Uterus (tissue), 4 donors: Measurements from ENCODE around the gene NUDT3. TPM values are rescaled to one million over a fixed set of nuclear protein-coding genes. Genes with fewer than 3 reads are reported as not detected.
A peak's percentile ranks its signal among the peaks of the same experiment; 100 is the strongest.

Experiments
- DNase-seq, 2 donors: peaks; one replicate each; pipeline ENCODE4 v3.0.0-alpha.2; 2019 to 2020
- H3K27ac ChIP-seq, 2 donors: fragments of 200-600 bp; sonication (generic); 1 replicate in 1 of 2; 2 replicates in 1 of 2; pipeline ENCODE4 v1.5.1; 2016 to 2018
- H3K27me3 ChIP-seq, 2 donors: fragments of 200-600 bp; sonication (generic); one replicate each; pipeline ENCODE4 v1.5.1; 2018 to 2019; ENCODE audit warnings: control low read depth in 1 of 2
- H3K36me3 ChIP-seq, 2 donors: fragments of 200-600 bp; sonication (generic); one replicate each; pipeline ENCODE4 v1.5.1; 2019; ENCODE audit warnings: control low read depth in 1 of 2
- H3K4me1 ChIP-seq, 2 donors: fragments of 200-600 bp; sonication (generic); one replicate each; pipeline ENCODE4 v1.5.1; 2018 to 2019; ENCODE audit warnings: control low read depth in 1 of 2
- H3K4me3 ChIP-seq, 2 donors: fragments of 200-600 bp; sonication (generic); 1 replicate in 1 of 2; 2 replicates in 1 of 2; pipeline ENCODE4 v1.5.1; 2018 to 2019; ENCODE audit warnings: mild to moderate bottlenecking in 1 of 2
- H3K9me3 ChIP-seq, 2 donors: fragments of 200-600 bp; sonication (generic); one replicate each; pipeline ENCODE4 v1.5.1; 2019; ENCODE audit warnings: control low read depth in 1 of 2
- CTCF ChIP-seq, 4 experiments: fragments of 200-600 bp in 2 of 4; fragments of 450-650 bp in 2 of 4; sonication (generic) in 2 of 4; IDR thresholded peaks; one replicate each; pipeline ENCODE4 v1.5.1; 2016 to 2019; ENCODE audit warnings: antibody characterized with exemption in 4 of 4, mild to moderate bottlenecking in 2 of 4, moderate library complexity in 1 of 4
- POLR2A ChIP-seq, 2 donors: fragments of 450-650 bp; IDR thresholded peaks; one replicate each; pipeline ENCODE4 v1.6.1; 2016; ENCODE audit warnings: antibody characterized with exemption in 2 of 2, mild to moderate bottlenecking in 1 of 2, moderate library complexity in 1 of 2
- intact Hi-C: fragments of 100-400 bp; cut with DNase I; formaldehyde crosslinking; loops from one replicate; pipeline ENCODE4 v1.15.1; 2023; ENCODE audit warnings: low total_unique reads
- total RNA-seq, 4 donors: library from RNA; depleted of rRNA in 3 of 4; stranded (reverse); fragments of >200 nt in 3 of 4; gene quantifications; one replicate each; pipeline versions ENCODE4 v1.1.0 to v1.2.4, GENCODE V29; 2014 to 2023
- donor health status: DM: yes; HTN: yes; CAD: no.

Gene NUDT3
- total RNA-seq, 4 donors from 2014 or later: 15.6 to 58.8 (median 38.2) TPM

DNA sequence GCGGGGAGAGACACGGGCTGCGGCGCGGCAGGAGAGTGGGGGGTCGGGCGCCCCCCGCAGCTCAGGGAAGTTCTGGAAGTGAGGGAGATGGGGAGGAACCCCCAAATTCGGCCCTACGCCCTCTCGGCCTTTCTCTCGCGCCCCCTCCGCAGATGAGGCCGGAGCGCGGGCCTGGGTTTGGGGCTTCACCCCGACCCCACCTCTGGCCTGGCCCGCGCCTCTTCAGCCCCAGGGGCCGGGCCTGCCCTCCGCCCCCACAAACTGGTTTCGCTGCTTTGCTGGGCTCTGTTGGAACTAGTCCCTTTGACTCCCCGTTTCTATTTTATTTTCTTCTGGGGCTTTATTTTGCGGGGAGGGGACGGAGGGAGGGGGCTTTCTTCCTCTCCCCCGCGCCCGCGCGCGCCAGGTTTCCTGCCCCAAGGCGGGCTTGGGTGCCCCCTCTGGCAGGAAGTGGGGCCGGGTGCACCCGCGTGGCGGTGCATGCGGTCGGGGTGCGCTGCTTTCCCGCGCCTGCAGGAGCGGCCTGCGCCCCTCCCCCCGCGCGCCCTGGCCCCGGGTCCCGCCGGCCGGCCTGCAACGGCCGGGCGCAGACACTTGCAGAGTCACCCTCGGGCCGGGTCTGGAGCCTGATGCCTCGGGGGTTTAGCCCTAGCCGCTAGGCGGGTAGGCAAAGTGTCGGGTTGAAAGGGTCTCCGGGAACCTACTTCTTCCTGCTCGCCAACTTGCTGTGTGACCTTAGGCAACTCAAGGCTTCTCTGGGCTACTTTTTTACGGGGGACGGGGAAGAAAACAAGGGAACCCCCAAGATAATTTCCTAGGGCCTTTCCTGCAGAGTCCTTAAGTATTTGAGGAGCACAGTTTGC lies 154.5 kb downstream of the NUDT3 start:
- peak overlapping the region; percentile 38 to 47 for H3K4me3 ChIP-seq
- H3K4me1 ChIP-seq: peaks cover 0 to 6% of the 10 kb centered on the region in 2 donors
- H3K27ac ChIP-seq: peak overlapping the region; percentile 45 to 87
- DNase-seq: peak in 1 of 2 donors; percentile 35
- H3K27me3 ChIP-seq: no peaks in the 10 kb centered on the region
- TF ChIP-seq POLR2A (IDR thresholded peaks at IDR 0.05) (no peak), CTCF (IDR thresholded peaks at IDR 0.05) (peak in 1 of 4 experiments; percentile 44)
- H3K36me3 ChIP-seq: no peaks in the 10 kb centered on the region
- intact Hi-C loops: no loop called here
- H3K9me3 ChIP-seq: no peaks in the 10 kb centered on the region

DNA sequence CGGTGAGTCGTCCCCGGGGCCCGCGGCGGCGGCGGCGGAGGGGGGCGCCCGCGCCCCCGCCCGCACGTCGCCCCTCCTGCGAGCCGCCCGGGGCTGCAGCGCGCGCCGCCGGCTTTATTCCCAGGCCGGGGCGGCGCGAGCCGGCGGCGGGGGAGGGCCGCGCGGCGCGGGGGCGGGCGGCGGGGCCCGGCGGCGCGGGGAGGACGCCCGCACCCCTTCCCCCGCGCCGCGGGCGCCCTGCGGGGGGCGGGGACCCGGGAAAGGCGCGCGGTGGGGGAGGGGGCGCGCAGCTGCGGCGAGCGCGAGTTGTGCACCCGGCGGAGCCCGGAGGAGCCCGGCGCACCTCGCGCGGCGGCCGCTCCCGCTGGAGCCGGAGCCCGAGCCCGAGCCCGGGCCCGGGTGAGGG lies 155.2 kb downstream of the NUDT3 start:
- H3K4me1 ChIP-seq: peaks cover 0 to 6% of the 10 kb centered on the region in 2 donors
- peak in 1 of 2 donors; percentile 31 for DNase-seq
- TF ChIP-seq POLR2A (IDR thresholded peaks at IDR 0.05) (no peak), CTCF (IDR thresholded peaks at IDR 0.05) (peak in 1 of 4 experiments; percentile 1)
- no peaks in the 10 kb centered on the region for H3K27me3 ChIP-seq
- intact Hi-C loops: no loop called here
- H3K36me3 ChIP-seq: no peaks in the 10 kb centered on the region
- peak overlapping the region; percentile 61 to 64 for H3K4me3 ChIP-seq
- no peaks in the 10 kb centered on the region for H3K9me3 ChIP-seq
- peak overlapping the region; percentile 84 to 87 for H3K27ac ChIP-seq

DNA sequence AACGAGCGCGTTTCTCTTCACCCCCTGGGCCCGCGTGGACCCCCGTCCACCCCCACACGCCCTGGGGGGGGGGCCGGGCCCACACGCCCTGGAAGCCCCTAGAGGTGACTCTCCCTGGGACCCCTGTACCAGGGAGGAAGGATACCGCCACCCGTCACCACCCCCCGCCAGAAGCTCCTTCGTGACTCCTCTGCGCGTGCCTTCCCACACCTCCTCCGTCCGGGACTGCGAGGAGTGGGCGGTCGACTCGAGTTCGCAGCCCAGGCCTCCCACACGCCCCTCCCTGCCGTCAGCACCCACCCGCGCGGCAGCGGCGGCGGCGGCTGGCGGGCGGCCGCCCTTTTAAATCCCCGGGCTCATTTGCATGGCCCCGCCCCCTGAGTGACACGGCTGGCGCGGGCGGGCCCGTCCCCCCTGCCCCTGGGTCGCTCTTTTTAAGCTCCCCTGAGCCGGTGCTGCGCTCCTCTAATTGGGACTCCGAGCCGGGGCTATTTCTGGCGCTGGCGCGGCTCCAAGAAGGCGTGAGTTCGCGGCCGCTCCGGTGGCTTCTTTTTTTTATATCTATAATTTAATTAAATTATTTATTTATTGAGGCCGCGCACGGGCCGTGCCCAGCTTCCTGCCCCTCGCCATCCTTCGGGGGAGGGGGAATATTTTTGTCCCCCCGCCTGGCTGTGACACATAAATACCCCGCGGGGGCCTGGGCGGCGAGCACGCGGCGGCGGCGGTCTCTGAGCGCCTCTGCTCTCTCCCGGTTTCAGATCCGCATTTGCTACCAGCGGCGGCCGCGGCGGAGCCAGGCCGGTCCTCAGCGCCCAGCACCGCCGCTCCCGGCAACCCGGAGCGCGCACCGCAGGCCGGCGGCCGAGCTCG lies 155.8 kb downstream of the NUDT3 start, which contains the start of gene HMGA1:
Gene HMGA1, plus strand, starts transcription at position 431 of the 873 bp plus-strand sequence. CDS start 3,908 bp downstream, outside the sequence.
- Histone ChIP-seq H3K36me3 (no peaks in the 10 kb centered on the region), H3K27ac (peak within 1 kb of the TSS; percentile 84 to 87), H3K4me1 (peaks cover 0 to 6% of the 10 kb centered on the region in 2 donors), H3K4me3 (peak within 1 kb of the TSS; percentile 61 to 64), H3K9me3 (no peaks in the 10 kb centered on the region), H3K27me3 (no peaks in the 10 kb centered on the region)
- intact Hi-C loops: no loop called here
- DNase-seq: peak; percentile 79 to 84
- TF ChIP-seq CTCF (IDR thresholded peaks at IDR 0.05): peak in 1 of 4 experiments; percentile 5
- peak; percentile 63 to 86 for TF ChIP-seq POLR2A (IDR thresholded peaks at IDR 0.05)

DNA sequence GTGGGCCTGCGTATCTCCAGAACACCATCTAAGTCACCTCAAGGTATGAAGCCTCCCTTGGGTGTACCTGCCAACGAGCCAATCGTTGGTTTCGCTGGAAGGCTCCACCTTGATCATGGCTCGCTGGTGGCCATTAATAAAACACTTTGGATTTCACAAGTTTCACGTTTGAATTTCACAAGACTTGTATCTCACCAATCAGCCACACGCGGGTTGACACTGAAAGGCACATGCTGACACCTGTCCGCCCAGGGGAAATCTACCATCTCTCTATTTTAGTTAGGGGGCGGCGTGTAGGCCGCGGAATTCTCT lies 156.4 kb downstream of the NUDT3 start:
- Histone ChIP-seq H3K4me3 (peak overlapping the region; percentile 61 to 64), H3K27me3 (no peaks in the 10 kb centered on the region), H3K27ac (peak overlapping the region; percentile 84 to 87), H3K9me3 (no peaks in the 10 kb centered on the region), H3K4me1 (peaks cover 0 to 6% of the 10 kb centered on the region in 2 donors), H3K36me3 (no peaks in the 10 kb centered on the region)
- no peak for DNase-seq
- intact Hi-C loops: no loop called here
- TF ChIP-seq POLR2A (IDR thresholded peaks at IDR 0.05) (no peak), CTCF (IDR thresholded peaks at IDR 0.05) (no peak)
